Right renal cortex interstitium (tissue), 3 donors: Measurements from ENCODE around the gene PTPA. TPM values are rescaled to one million over a fixed set of nuclear protein-coding genes. Genes with fewer than 3 reads are reported as not detected.
A peak's percentile ranks its signal among the peaks of the same experiment; 100 is the strongest.
"Not testable (repeated sequence)": the region's sequence is repeated elsewhere in the genome, so short reads cannot be mapped to it uniquely, and the experiment has no call there.

Experiments
- DNase-seq, 3 donors: peaks; one replicate each; pipeline ENCODE4 v3.0.0-alpha.2; 2013; ENCODE audit warnings: low read depth in 3 of 3, low spot score in 2 of 3
- polyA plus RNA-seq, 3 donors: library from polyadenylated mRNA; unstranded; fragments of 120-200 nt; gene quantifications; one replicate each; pipeline ENCODE4 v1.2.1, GENCODE V29; 2013; ENCODE audit not compliant: insufficient read length in 3 of 3

PTPA gene
- polyA plus RNA-seq, 3 donors, result 116 to 119 (median 119) TPM

DNA sequence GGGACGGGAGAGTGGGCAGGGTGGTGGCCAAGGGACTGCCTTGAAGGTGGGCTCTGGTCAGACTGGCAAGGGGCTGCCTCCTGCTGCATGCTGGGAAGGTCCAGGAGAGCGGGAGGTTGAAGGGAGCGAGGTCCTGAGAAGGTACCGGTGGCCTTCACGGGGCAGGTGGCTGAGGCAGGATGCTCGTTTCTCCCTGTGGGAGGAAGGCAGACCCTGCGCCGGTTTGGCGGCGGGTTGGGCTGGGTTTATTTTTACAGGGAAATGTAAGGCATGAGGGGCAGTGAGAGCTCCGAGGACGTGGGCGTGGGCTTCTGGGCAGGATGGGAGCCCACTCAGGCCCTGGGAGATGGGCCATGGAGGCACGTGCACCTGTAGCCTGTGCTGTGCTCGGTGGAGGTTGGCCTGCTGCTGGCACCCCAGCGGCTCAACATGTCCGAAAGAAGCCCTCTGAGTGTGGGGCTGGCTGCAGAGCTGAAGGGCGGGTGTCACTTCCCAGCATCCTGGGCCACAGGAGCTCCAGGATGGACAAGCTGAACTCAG is 39.5 kb downstream of the PTPA start:
- no peak for DNase-seq

GRCh38 chr9:129151469-129151868 is 40.3 kb downstream of the PTPA start:
- DNase-seq, result no peak

DNA sequence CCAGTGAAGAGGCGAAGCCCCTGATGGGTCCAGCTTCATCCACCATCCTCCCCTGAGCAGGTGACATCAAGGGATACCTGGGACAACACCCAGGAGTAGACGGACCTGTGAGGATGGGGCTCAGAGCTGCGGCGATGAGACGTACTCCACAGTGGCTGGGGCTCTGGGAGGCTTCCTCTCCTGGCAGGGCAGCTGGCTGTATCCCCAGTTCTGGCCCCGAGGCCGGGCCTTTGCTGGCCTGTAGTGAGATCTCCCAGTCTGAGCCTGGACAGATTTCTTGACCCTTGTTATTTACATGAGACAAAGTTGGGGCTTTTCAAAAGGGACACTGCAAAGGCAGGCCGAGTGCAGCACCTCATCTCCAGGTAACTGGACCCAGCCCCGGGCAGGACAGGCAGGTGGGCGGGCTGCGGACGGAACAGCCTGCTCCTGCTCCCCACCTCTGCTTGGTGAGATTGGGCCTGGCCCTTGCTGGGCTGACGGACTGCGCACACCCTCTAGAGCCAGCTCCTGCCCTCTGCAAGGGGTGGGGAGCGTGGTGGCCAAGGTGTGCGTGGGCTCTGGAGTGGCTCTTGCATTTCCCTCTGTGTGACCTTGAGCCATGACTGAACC is 43.8 kb downstream of the PTPA start:
- DNase-seq, result no peak

GRCh38 chr9:129156163-129156562 is 44.9 kb downstream of the PTPA start:
- DNase-seq, result no peak

- DNase-seq, result no peak
These were observed 49.7 kb downstream of the PTPA start for GRCh38 chr9:129160712-129161533.

- no peak for DNase-seq
These were observed 50.3 kb downstream of the PTPA start for GRCh38 chr9:129161534-129161837.

GRCh38 chr9:129162497-129163197 is 51.4 kb downstream of the PTPA start:
- DNase-seq, result no peak

DNA sequence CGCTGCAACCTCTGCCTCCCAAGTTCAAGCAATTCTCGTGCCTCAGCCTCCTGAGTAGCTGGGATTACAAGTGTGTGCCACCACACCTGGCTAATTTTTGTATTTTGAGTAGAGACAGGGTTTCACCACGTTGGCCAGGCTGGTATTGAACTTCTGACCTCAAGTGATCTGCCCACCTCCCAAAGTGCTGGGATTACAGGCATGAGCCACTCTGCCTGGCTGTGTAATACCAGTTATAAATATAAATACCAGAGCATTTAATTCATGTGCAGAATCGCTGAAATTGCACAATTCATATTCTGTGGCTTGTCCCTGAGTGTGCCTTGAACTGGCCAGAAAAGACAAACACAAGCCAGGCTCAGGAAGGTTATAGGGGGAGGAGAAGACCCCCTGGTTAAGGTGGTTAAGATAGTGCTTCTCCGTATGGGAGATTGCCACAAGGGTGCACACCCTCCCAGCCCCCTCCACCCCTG is 52.0 kb downstream of the PTPA start:
- not testable (repeated sequence) for DNase-seq

GRCh38 chr9:129163753-129164152 is 52.5 kb downstream of the PTPA start:
- no peak for DNase-seq

GRCh38 chr9:129164246-129164930 is 53.2 kb downstream of the PTPA start:
- no peak for DNase-seq

DNA sequence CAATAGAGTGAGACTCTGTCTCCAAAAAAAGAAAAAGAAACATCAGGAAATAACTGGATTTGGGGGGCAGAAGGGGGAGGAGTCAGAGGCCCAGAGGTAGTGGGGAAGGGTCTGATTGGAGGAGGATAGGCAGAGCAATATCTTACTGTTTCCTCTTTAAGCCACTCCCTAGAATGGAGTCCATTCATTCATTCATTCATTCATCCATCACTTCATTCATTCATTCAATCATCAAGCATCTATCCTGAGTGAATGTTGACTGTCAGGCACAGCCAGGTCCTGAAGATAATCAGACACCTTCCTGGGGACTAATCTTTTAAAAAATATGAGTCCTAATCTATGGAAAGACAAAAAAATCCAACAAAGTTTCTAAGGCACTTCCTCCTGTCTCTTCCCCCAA is 54.0 kb downstream of the PTPA start:
- no peak for DNase-seq

DNA sequence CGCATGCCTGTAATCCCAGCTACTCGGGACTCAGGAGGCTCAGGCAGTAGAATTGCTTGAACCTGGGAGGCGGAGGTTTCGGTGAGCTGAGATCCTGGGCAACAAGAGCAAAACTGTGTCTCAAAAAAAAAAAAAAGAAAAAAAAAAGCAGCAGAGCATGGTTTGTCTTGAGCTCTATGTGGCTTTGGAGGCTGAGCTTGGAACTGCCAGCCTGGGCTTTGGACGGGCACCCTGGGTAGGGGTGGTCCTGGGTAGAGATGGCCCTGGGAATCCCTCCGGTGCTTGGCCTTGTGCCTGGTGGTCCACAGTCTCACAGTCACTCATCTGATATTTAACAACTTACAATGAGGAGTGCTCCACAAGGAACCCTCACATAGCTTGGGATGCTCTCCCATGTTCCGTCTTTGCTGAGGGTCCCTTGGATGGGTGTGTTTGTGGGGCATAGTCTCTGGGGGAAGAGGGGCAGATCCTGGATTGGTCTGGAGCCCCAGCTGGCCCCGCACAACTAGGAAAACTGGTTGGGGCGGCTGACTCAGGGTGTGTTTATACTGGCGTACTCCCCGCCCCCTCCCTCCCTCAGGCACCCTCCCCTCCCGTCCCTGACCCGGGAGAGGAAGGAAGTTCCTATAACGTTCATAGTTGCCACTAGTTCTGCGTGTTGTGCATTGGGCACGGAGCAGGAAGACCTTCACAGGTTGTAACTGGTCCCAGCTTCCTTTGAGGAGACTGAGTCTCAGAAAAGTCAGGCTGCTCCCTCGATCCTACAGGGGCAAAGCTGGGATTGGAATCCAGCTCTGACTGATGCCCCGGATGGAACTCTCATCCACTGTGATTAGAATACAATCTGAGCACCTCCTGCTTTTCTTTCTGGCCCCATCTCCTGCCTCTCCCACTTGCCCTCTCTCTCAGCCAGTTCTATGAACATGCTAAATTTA is 55.7 kb downstream of the PTPA start:
- no peak for DNase-seq

- DNase-seq, result no peak
These were observed 59.0 kb downstream of the PTPA start for GRCh38 chr9:129170229-129170628.

- DNase-seq, result no peak
These were observed 61.0 kb downstream of the PTPA start for GRCh38 chr9:129171993-129172751.

- no peak for DNase-seq
These were observed 61.6 kb downstream of the PTPA start for GRCh38 chr9:129172816-129173215.

- DNase-seq, result no peak
These were observed 62.3 kb downstream of the PTPA start for GRCh38 chr9:129173296-129174101.

GRCh38 chr9:129174102-129174723 is 63.0 kb downstream of the PTPA start:
- DNase-seq, result peak in 2 of 3 donors; percentile 84 to 85
